SK-N-SH treated with all-trans-retinoic acid at 6 μM for 48 hours (cell line): Measurements from ENCODE around the gene PHF8.

Experiments used
- ATAC-seq: fragments of 200-7000 bp; cut with Tn5 transposase; 3 replicates; pipeline ENCODE4 v1.9.1; 2020; ENCODE audit warnings: mild to moderate bottlenecking, moderate library complexity
- ARNTL ChIP-seq: fragments of 450-650 bp; formaldehyde crosslinking; IDR thresholded peaks from 2 replicates; pipeline ENCODE4 v1.5.0; 2020; ENCODE audit warnings: low read depth, mild to moderate bottlenecking, moderate library complexity, borderline replicate concordance
- BACH2 ChIP-seq: fragments of 250-450 bp; sonication (Bioruptor Pico); IDR thresholded peaks from 2 replicates; pipeline ENCODE4 v1.9.0; 2021; ENCODE audit warnings: mild to moderate bottlenecking, borderline replicate concordance
- CSDC2 ChIP-seq: fragments of 250-450 bp; sonication (Bioruptor Pico); IDR thresholded peaks from 2 replicates; pipeline ENCODE4 v1.5.0; 2020; ENCODE audit warnings: mild to moderate bottlenecking, moderate library complexity
- ESRRG ChIP-seq: fragments of 250-450 bp; sonication (Bioruptor Pico); IDR thresholded peaks from 2 replicates; pipeline ENCODE4 v1.6.1; 2021; ENCODE audit warnings: mild to moderate bottlenecking
- GLIS3 ChIP-seq: fragments of 250-450 bp; sonication (Bioruptor Pico); IDR thresholded peaks from 2 replicates; pipeline ENCODE4 v1.5.0; 2020; ENCODE audit warnings: mild to moderate bottlenecking, moderate library complexity
- ISL1 ChIP-seq: fragments of 250-450 bp; sonication (Bioruptor Pico); IDR thresholded peaks from 2 replicates; pipeline ENCODE4 v2.1.2; 2022; ENCODE audit warnings: mild to moderate bottlenecking, moderate library complexity
- OSR1 ChIP-seq: fragments of 250-450 bp; sonication (Bioruptor Pico); IDR thresholded peaks from 2 replicates; pipeline ENCODE4 v1.8.0; 2022; ENCODE audit warnings: moderate library complexity, mild to moderate bottlenecking, inconsistent platforms
- PPARA ChIP-seq: fragments of 250-450 bp; sonication (Bioruptor Pico); IDR thresholded peaks from 2 replicates; pipeline ENCODE4 v1.5.0; 2020; ENCODE audit warnings: mild to moderate bottlenecking, borderline replicate concordance
- RARB ChIP-seq: fragments of 250-450 bp; sonication (Bioruptor Pico); IDR thresholded peaks from 2 replicates; pipeline ENCODE4 v1.8.0; 2021; ENCODE audit warnings: mild to moderate bottlenecking, moderate library complexity
- SNAI2 ChIP-seq: fragments of 250-450 bp; sonication (Bioruptor Pico); IDR thresholded peaks from 2 replicates; pipeline ENCODE4 v1.5.0; 2020; ENCODE audit warnings: mild to moderate bottlenecking, moderate library complexity
- TCF4 ChIP-seq: fragments of 250-450 bp; sonication (Bioruptor Pico); IDR thresholded peaks from 2 replicates; pipeline ENCODE4 v1.8.0; 2021; ENCODE audit warnings: mild to moderate bottlenecking, moderate library complexity, borderline replicate concordance
- ZC3H10 ChIP-seq: fragments of 250-450 bp; sonication (Bioruptor Pico); IDR thresholded peaks from 2 replicates; pipeline ENCODE4 v1.5.1; 2021; ENCODE audit warnings: mild to moderate bottlenecking, moderate library complexity
- ZFP3 ChIP-seq: fragments of 250-450 bp; sonication (Bioruptor Pico); IDR thresholded peaks from 2 replicates; pipeline ENCODE4 v1.5.0; 2020; ENCODE audit warnings: mild to moderate bottlenecking, moderate library complexity
- ZFP30 ChIP-seq: fragments of 450-650 bp; formaldehyde crosslinking; IDR thresholded peaks from 2 replicates; pipeline ENCODE4 v1.5.0; 2022; ENCODE audit warnings: mild to moderate bottlenecking, moderate library complexity
- ZNF565 ChIP-seq: fragments of 450-650 bp; formaldehyde crosslinking; conservative IDR thresholded peaks from 2 replicates; pipeline ENCODE4 v1.5.0; 2020; ENCODE audit warnings: low read depth, mild to moderate bottlenecking, moderate library complexity
- ZNF70 ChIP-seq: fragments of 450-650 bp; formaldehyde crosslinking; IDR thresholded peaks from 2 replicates; pipeline ENCODE4 v1.5.0; 2020; ENCODE audit warnings: mild to moderate bottlenecking, moderate library complexity
- ZNF8 ChIP-seq: fragments of 450-650 bp; formaldehyde crosslinking; IDR thresholded peaks from 2 replicates; pipeline ENCODE4 v1.5.0; 2020; ENCODE audit warnings: mild to moderate bottlenecking, moderate library complexity
- TF ChIP-seq, protein P1 (sequence below): fragments of 250-450 bp; sonication (Bioruptor Pico); IDR thresholded peaks from 2 replicates; pipeline ENCODE4 v1.8.0; 2021; ENCODE audit warnings: low read depth, mild to moderate bottlenecking, moderate library complexity, borderline replicate concordance
- TF ChIP-seq, protein P2 (sequence below): fragments of 250-450 bp; sonication (Bioruptor Pico); IDR thresholded peaks from 2 replicates; pipeline ENCODE4 v1.5.1; 2021; ENCODE audit warnings: mild to moderate bottlenecking, moderate library complexity
- TF ChIP-seq, protein P3 (sequence below): fragments of 250-450 bp; sonication (Bioruptor Pico); IDR thresholded peaks from 2 replicates; pipeline ENCODE4 v1.8.0; 2020; ENCODE audit warnings: mild to moderate bottlenecking, moderate library complexity, borderline replicate concordance

Gene PHF8

DNA sequence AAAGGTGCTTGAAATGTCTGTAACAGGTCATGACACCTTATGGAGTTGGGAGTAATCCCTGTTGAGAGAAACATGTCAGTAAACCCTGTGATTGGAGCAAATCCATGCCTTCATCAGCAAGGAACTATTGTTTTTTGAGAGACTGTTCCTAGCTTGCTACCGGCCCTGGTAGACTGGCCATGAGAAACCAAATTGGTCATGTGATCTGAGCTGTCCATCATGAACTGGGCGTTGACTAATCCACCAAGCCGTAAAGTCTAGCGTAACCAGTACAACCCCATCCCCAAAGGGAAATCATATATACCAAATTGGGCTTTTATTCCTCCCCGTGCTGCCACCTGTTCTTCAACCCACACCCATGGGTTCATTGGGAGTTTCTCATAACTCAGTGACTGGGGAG lies 143.7 kb downstream of the PHF8 start:
- no peak for ATAC-seq
- TF ChIP-seq, protein P1, sequence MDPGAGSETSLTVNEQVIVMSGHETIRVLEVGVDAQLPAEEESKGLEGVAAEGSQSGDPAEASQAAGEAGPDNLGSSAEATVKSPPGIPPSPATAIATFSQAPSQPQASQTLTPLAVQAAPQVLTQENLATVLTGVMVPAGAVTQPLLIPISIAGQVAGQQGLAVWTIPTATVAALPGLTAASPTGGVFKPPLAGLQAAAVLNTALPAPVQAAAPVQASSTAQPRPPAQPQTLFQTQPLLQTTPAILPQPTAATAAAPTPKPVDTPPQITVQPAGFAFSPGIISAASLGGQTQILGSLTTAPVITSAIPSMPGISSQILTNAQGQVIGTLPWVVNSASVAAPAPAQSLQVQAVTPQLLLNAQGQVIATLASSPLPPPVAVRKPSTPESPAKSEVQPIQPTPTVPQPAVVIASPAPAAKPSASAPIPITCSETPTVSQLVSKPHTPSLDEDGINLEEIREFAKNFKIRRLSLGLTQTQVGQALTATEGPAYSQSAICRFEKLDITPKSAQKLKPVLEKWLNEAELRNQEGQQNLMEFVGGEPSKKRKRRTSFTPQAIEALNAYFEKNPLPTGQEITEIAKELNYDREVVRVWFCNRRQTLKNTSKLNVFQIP (CRISPR knock-in tag) = no peak
- no peak for TF ChIP-seq ZFP3
- TF ChIP-seq, protein P2, sequence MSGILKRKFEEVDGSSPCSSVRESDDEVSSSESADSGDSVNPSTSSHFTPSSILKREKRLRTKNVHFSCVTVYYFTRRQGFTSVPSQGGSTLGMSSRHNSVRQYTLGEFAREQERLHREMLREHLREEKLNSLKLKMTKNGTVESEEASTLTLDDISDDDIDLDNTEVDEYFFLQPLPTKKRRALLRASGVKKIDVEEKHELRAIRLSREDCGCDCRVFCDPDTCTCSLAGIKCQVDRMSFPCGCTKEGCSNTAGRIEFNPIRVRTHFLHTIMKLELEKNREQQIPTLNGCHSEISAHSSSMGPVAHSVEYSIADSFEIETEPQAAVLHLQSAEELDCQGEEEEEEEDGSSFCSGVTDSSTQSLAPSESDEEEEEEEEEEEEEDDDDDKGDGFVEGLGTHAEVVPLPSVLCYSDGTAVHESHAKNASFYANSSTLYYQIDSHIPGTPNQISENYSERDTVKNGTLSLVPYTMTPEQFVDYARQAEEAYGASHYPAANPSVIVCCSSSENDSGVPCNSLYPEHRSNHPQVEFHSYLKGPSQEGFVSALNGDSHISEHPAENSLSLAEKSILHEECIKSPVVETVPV (CRISPR knock-in tag) = no peak
- TF ChIP-seq ESRRG (CRISPR knock-in tag) = no peak
- no peak for TF ChIP-seq ZNF565 (CRISPR knock-in tag)
- no peak for TF ChIP-seq TCF4
- TF ChIP-seq, protein P3, sequence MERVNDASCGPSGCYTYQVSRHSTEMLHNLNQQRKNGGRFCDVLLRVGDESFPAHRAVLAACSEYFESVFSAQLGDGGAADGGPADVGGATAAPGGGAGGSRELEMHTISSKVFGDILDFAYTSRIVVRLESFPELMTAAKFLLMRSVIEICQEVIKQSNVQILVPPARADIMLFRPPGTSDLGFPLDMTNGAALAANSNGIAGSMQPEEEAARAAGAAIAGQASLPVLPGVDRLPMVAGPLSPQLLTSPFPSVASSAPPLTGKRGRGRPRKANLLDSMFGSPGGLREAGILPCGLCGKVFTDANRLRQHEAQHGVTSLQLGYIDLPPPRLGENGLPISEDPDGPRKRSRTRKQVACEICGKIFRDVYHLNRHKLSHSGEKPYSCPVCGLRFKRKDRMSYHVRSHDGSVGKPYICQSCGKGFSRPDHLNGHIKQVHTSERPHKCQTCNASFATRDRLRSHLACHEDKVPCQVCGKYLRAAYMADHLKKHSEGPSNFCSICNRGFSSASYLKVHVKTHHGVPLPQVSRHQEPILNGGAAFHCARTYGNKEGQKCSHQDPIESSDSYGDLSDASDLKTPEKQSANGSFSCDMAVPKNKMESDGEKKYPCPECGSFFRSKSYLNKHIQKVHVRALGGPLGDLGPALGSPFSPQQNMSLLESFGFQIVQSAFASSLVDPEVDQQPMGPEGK (CRISPR knock-in tag) = no peak
- no peak for TF ChIP-seq ZNF70 (CRISPR knock-in tag)
- TF ChIP-seq ISL1 (CRISPR knock-in tag) = no peak
- TF ChIP-seq ZNF8 (CRISPR knock-in tag) = no peak
- no peak for TF ChIP-seq GLIS3 (CRISPR knock-in tag)
- no peak for TF ChIP-seq PPARA (CRISPR knock-in tag)
- TF ChIP-seq BACH2 = no peak
- no peak for TF ChIP-seq CSDC2 (CRISPR knock-in tag)
- TF ChIP-seq ARNTL (CRISPR knock-in tag) = no peak
- TF ChIP-seq ZC3H10 (CRISPR knock-in tag) = no peak
- TF ChIP-seq OSR1 (CRISPR knock-in tag) = no peak
- TF ChIP-seq, all 23 proteins: peak for 0

DNA sequence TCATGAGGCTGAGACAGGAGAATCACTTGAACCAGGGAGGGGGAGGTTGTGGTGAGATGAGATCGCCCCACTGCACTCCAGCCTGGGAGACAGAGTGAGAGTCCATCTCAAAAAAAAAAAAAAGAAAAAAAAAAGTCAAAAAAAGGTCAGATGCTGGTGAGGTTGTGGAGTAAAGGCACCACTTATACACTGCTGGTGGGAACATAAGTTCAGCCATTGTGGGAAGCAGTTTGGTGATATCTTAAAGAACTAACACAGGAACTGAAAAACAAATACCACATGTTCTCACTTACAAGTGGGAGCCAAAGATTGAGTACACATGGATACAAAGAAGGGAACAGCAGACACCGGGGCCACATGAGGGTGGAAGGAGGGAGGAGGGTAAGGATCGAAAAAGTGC lies 149.0 kb downstream of the PHF8 start:
- no peak for TF ChIP-seq ZNF8 (CRISPR knock-in tag)
- no peak for TF ChIP-seq ZFP3
- no peak for TF ChIP-seq ISL1 (CRISPR knock-in tag)
- no peak for TF ChIP-seq ZC3H10 (CRISPR knock-in tag)
- TF ChIP-seq, protein P2 (CRISPR knock-in tag) = no peak
- TF ChIP-seq TCF4 = no peak
- no peak for TF ChIP-seq RARB (CRISPR knock-in tag)
- no peak for TF ChIP-seq ZFP30 (CRISPR knock-in tag)
- no peak for TF ChIP-seq ZNF565 (CRISPR knock-in tag)
- no peak for TF ChIP-seq SNAI2
- TF ChIP-seq ZNF70 (CRISPR knock-in tag) = no peak
- no peak for TF ChIP-seq CSDC2 (CRISPR knock-in tag)
- TF ChIP-seq OSR1 (CRISPR knock-in tag) = no peak
- TF ChIP-seq, protein P3 (CRISPR knock-in tag) = no peak
- no peak for TF ChIP-seq ARNTL (CRISPR knock-in tag)
- TF ChIP-seq, protein P1 (CRISPR knock-in tag) = no peak
- ATAC-seq = no peak
